Panc1 (cell line): ENCODE data around the gene IL17REL.

Source experiments
- POLR2AphosphoS5 ChIP-seq: IDR thresholded peaks from 2 replicates; pipeline ENCODE4 v1.6.1; 2012; ENCODE audit warnings: mild to moderate bottlenecking, low read depth, low read length, moderate library complexity
- SIN3A ChIP-seq: IDR thresholded peaks from 2 replicates; pipeline ENCODE4 v1.6.1; 2012; ENCODE audit warnings: low read depth, mild to moderate bottlenecking, low read length, moderate library complexity, borderline replicate concordance; ENCODE audit not compliant: insufficient read depth
- TF ChIP-seq, protein P1 (sequence below): fragments of 450-650 bp; IDR thresholded peaks from 2 replicates; pipeline ENCODE4 v1.5.1; 2017; ENCODE audit warnings: mild to moderate bottlenecking

DNA sequence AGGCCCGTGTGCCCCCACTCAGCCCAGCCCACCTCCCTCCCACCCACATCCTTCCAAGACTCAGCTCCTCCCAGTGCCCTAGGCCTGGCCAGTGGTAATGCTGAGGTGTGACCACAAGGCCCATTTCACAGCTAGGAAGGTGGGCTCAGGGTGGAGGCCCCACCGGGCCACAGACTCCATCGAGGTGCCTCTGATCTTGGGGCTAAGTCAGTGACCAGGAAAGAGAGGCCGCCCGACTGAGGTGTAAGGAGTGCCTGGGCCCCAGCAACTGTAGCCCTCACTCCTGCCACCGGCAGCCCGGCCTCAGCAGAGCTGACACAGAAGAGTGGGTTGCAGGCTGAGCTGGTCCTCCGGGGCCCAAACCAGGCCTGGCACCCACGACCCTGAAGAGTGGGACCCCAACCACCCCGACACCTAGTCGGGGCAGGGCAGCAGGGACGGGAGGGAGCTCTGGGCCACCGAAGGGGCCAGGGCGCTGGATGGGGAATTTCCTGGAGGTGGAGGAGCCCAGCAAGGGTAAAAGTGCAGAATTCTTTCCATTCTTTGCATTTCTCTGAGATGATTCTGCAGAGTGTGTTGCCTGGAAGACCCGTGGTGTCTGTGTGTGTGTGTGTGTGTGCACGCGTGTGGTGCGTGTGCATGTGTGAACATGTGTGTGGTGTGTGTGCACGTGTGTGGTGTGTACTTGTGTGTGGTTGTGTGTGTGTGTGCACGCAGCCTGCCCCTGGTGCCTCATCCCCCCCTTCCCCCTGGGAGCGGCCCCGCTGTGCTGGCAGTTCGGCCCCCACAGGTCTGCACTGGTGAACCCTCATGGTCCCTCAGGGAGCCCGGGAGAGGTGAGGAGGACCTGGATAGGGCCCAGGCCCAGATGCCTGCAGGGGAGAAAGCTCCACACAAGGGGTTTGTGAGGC lies 60.3 kb downstream of the IL17REL start:
- TF ChIP-seq, protein P1, sequence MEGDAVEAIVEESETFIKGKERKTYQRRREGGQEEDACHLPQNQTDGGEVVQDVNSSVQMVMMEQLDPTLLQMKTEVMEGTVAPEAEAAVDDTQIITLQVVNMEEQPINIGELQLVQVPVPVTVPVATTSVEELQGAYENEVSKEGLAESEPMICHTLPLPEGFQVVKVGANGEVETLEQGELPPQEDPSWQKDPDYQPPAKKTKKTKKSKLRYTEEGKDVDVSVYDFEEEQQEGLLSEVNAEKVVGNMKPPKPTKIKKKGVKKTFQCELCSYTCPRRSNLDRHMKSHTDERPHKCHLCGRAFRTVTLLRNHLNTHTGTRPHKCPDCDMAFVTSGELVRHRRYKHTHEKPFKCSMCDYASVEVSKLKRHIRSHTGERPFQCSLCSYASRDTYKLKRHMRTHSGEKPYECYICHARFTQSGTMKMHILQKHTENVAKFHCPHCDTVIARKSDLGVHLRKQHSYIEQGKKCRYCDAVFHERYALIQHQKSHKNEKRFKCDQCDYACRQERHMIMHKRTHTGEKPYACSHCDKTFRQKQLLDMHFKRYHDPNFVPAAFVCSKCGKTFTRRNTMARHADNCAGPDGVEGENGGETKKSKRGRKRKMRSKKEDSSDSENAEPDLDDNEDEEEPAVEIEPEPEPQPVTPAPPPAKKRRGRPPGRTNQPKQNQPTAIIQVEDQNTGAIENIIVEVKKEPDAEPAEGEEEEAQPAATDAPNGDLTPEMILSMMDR, result no peak
- TF ChIP-seq POLR2AphosphoS5, result no peak
- TF ChIP-seq SIN3A, result no peak
